HG03025 (cell line): ENCODE results near the gene EBPL.
A peak's percentile ranks its signal among the peaks of the same experiment; 100 is the strongest.
"Not testable (repeated sequence)": the region's sequence is repeated elsewhere in the genome, so short reads cannot be mapped to it uniquely, and the experiment has no call there.

Experiments
- ATAC-seq: cut with Tn5 transposase; IDR thresholded peaks from one replicate; pipeline ENCODE4 v1.9.1; 2021; ENCODE audit warnings: mild to moderate bottlenecking, moderate library complexity; ENCODE audit not compliant: unreplicated experiment, low FRiP score

EBPL gene

DNA sequence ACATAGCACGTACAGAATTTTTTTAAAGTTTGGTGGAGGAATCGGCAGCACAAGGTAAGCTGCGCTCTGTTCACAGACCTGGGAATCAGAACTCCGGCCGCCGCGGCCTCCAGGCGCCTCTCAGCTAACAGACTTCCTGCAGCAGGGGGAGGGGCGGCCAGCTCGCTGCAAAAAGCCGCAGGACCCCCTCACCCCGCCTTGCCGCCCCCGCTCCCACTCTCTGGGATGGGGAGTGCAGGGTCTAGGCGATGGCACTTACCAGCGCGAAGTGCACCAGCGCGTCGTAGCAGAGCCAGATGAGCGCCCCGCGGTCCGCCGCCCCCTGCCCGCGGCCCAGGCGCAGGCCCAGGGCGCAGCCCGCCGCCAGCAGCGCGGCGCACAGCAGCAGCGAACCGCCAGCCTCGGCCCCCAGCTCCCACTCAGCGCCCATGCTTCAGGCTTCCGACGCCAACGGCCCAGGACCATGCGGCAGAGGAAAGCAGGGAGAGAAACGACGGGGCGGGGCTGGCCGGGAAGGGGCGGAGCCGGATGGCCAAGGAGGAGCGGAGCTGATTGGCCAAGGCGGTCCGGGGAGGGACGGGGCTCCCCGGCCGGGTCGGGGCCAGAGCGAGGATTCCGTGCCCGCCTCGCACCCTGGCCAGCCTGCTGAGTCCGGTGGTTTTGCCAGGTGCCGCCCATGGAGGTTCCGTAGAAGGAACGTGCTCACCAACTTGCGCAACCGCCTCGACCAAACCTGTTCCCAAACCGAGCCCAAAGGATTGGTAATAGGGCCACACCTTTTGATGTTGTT is at the start of gene EBPL:
Gene EBPL (minus strand): TSS at position 492 of the 790 bp plus-strand sequence. CDS start 62 bp downstream, at position 430.
- ATAC-seq = peak; percentile 97

DNA sequence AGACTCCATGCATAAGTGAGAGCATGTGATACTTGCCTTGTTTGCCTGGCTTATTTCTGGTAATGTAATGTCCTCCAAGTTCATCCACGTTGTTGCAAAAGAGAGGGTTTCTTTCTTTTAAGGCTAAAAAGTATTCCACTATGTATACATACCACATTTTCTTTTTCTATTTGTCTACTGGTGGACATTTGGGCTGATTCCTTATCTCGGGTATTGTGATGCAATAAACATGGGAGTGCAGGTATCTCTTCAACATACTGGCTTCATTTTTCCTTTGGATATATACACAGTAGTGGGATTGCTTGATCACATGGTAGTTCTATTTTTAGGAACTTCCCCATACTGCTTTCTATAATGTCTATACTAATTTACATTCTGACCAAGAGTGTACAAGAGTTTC is 49.6 kb upstream of the EBPL start:
- no peak for ATAC-seq

DNA sequence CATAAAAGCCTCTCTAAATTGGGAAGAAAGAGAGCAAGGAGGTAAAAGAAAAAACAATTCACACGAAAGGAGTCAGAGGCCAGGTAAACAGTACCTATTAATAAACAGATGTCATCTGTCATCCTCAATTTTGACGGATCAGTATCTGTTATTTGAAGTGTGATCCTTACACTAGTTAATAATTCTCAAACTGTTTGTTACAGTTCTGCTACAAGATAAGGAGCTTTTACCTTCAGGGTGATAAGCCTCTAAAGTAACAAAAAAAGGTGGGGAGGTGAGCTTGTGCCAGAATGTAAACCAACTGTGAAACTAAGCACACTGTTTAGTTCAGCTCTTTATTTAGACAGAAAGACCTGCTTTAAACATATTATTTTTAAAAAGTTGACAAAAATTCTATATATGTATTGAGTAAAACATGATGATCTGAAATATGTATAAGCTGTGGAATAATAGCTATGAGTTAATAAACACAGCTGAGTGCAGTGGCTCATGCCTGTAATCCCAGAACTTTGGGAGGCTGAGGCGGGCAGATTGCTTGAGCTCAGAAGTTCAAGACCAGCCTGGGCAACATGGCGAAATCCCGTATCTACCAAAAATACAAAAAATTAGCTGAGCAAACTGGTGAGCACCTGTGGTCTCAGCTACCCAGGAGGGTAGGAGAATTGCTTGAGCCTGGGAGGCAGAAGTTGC is 48.4 kb upstream of the EBPL start:
- ATAC-seq = no peak

DNA sequence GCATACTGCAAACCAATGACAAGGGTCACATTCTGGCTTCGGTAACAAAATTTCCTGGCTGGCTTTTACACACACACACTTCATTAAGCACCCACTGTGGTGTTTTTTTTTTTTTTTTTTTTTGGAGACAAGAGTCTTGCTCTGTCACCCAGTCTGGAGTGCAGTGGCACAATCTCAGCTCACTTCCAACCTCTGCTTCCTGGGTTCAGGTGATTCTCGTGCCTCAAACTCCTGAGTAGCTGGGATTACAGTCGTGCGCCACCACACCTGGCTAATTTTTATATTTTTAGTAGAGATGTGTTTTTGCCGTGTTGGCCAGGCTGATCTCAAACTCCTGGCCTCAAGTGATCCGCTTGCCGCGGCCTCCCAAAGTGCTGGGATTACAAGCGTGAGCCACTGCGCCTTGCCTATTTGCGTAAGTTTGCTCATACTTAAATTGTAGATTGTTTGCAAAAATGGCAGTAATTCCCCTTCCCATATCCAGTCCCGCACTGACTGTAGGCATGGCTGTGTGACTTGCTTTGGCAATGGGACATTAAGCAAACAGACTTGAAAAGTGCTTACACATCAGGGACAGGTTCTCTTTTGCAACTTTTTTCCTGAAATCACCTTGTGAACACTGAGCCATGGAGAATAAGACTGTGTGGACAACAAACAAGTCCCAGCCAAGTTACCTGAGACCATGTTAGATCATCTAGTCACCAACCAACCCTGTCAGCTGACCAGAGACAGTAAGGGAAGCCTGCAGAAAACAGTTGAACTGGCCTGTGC is 42.1 kb upstream of the EBPL start:
- no peak for ATAC-seq

DNA sequence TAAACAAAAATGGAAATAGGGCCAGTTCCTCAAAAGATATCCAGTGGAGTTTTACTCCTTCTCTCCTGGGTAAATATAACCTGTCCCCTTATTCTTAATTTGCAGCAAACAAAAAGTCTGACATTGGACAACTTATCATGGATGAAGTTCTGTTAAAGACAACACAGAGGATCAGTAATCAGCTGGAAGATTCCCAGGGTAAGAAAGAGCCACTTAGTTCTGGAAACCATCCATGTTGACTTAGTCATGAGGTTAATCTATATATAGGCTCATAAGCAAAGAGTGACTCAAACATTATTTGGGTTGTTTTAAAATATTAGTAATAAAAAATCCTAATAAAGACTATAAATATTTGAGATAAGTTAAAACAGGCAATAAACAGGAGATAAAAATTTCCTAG is 40.5 kb upstream of the EBPL start:
- ATAC-seq = no peak

DNA sequence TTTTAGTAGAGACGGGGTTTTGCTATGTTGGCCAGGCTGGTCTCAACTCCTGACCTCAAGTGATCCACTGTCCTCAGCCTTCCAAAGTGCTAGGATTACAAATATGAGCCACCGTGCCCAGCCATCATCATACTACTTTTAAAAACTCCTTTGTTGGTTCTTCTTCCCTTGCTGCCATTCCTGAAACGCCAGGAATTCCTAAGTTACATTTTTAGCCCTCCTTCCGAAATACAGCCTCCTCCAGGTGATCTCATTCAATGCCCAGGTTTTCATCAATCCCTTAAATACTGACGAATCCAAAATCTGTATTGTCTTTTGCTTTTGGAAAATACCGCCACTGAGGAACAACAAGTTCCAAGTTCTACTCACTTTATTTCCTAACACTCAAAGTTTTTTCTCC is 25.3 kb upstream of the EBPL start:
- no peak for ATAC-seq

DNA sequence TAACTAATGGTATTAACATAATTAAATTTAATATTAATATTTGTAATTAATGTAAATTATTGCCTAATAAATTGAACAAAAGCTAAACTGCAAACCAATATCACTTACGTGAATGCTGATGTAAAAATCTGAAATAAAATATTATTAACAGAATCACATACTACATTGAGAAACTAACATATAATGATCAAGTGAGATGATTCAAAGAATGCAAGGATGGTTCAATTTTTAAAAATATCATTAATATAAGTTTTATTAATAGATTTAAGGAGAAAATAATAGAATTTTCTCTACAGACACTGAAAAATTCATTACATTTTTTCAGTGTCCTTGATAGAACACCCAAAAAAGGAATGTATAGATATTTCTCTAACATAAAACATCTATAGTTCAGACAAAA is 23.5 kb upstream of the EBPL start:
- no peak for ATAC-seq

DNA sequence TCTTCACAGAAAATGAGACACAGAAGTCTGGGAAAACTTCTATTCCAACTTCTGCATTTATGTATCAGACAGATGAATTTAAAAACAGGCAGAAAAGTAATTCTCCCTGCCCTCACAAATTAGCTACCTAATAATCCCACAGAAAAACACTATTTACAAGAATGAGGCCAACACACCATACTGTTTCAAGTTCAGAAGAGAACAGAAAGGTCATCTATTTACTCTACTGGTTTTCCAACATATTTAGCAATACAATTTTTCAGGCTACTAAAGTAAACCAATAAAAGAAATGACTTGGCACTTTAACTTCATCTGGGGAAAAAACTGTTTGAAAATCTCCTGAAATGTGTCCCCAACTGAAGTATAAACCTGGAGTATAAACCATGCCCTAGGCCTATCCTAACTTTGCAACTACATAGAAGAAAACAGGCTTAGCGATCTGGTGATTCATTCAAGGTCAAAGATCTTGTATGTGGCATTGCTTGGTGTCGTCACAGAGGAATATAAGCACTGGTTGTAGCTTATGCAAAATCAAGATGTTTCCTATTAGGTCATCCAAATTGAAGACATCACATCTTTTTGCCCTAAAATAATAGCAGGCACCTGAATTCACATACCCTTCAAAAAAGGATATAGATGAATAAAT is 20.1 kb upstream of the EBPL start:
- no peak for ATAC-seq

DNA sequence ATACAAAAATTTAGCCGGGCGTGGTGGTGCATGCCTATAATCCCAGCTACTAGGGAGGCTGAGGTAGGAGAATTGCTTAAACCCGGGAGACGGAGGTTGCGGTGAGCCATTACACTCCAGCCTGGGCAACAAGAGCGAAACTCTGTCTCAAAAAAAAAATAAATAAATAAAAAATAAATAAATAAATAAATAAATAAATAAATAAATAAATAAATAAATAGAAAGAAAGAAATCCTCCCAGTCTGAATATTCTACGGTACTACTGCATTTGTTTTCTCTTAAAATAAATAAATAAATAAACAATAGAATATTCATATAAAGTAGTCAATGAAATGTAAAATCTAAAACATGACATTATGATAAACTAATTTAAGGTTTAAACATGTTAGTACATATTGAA is 13.0 kb upstream of the EBPL start:
- not testable (repeated sequence) for ATAC-seq

DNA sequence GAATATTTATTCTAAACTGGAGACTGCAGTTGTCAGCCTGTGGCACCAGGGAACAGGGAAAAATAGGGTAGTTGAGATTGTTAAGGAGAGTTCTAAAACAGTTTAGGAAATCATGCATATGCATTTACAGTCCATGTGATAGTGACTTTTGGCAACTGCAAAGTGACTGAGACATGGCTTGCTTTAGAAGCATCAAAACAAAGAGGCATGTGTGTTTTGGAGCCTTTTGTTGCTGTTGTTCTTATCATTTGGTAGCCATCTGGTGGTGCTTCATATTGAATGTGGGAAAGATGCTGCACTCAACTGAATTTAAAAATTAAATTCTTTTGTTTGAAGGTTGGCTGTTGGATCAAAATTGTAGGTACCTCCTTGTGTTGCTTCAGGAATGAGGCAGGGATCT is 10.2 kb upstream of the EBPL start:
- no peak for ATAC-seq

DNA sequence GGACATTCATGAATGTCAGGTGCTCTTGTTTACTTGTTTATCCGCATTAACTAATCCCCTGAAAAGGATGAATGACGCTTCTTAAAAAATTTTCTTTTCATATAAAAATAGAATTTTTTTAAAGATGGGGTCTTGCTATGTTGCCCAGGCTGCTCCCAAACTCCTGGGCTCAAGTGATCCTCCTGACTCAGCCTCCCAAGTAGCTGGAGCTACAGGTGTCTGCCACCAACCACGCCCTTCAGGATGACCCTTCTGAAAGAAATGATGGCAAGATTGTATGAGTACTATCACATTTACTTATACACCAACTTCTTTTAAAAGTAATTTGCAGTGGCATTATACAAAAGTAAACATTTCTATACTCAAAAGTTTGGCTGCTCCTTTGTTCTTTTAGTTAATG is 6.2 kb upstream of the EBPL start:
- no peak for ATAC-seq

DNA sequence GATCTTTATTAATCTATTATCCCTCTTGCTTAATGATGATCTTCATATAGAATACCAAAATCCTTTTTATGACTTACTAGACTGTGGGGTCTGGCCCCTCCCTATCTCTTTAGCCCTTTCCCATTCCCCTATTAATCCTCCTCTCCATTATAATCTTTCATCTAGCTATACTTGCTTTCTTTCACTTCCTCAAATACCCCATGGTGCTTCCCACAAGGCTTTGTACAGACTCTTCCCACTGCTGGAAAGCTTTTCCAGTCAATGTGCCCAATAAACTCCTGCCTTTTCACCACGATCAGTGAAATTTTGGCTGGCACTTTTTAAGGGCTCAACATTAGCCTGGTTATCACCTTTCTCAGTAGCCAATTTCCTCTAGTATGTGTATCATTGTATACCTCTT is 3.2 kb upstream of the EBPL start:
- ATAC-seq = no peak

DNA sequence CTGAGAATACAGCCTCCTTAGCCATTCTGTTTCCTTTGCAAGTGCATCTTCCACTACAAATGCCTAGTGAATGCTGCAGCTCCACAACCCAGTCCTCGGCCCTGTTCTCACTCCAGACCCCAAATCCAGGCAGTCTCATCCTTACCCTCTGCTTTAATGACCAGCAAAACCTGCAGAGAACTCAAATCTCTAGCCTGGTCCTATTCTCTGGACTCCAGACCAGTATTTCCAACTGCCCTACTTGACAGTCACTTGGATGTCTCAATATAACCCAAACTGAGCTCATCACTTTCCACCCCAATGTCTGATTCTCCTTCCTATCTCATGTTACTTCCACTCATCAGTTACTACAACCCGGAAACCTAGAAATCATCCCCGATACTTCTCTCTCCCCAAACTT is 2.6 kb upstream of the EBPL start:
- no peak for ATAC-seq

DNA sequence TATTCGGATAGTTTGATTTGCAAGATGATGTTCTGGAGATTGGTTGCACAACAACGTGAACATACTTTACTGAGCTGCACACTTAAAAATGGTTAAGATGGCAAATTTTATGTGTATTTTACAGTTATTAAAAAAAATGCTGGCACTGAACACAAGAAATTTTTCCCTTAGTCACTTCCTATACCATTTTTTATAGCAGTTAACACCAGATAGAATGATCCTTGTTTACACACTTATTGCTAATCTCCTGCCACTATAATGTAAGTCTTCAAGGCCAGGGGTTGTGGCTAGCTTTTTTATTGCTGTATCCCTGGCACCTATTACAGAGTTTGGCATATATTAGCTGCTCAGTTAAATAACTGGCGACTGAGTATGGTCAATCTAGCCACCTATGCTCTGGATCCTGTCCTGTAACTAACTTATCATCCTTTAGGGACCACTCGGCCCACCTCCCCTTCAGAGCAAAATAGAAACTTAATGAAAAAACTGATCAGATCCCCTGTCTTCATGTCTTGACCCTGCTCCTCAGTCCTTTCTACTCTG is 2.0 kb upstream of the EBPL start:
- no peak for ATAC-seq

DNA sequence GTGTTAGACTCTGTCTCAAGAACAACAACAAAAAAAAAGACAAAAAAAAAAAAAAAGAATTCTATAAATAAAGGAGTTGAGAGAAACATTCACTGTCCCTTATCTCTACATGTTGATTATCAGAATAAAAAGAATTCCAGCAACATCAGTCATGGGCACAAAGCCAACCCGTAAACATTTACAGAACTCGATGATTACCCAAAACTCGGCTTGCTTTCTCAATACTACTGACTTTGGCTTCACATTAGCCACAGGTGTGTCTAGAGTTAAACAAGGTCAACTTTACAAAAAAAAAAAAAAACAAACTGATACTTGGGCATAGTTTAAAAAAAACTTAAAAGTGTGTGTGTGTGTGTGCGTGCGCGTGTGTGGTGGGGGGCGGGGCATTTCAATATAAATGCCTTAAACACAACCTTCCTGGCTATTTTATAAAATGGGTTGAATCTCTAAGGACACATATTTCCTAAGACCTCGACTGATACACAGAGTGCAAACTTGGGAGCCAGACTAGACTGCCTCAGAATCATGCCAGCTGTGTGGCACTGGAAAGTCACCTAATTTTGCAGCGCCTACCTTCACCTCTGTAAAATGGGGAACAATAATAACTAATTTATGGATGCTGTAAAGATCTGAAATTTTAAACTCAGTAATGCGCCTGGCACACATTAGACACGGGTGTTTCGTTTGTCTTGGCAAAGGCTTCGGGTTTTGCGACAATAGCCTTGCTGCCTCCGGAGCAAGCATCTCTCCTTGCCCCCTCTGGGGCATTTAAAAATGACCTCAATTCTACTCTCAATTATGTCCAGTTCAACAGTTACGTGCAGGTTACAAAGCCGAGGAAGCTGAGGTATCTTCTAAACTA is 922 bp downstream of the EBPL start:
- peak; percentile 15 for ATAC-seq

DNA sequence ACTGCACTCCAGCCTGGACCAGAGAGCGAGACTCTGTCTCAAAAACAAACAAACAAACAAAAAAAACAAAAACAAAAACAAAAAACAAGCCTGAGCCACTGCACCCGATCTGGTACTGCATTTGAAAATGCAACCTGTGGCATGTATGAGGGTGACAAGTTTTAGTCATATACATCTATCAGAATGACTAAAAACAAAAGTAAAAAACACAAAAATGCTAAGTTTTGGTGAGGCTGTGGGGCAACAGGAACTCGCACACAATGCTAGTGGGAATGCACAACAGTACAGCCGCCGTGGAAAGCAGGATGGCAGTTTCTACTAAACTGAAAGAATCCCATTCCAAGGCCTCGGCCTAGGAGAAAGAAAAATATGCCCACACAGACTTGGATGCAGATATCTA is 7.8 kb downstream of the EBPL start:
- no peak for ATAC-seq

DNA sequence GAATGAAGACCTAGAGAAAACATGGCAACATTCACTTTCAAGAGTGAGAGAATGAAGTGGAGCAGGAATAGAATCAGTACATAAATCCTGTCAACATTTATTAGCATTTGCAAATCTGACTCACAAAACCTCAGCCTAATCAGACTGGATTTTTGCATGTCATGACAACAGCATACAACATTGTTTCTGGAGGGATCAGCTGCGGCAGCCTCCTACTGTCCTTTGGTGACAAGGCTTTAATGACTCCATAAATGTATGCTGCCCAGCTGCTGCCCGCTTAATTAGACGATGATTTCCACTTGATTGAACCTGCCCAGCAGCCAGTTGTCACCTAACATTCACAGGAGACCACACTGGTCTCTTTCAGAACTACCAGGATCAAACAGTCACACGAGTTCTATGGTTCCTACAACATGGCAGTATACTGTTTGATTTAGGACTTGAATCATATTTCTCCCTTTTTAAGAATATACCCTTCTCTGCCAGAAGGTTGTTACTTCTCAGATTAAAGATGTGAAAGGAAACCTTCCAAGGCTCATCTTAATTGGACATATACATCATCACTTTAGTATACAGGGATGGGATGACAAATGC is 9.3 kb downstream of the EBPL start:
- no peak for ATAC-seq

DNA sequence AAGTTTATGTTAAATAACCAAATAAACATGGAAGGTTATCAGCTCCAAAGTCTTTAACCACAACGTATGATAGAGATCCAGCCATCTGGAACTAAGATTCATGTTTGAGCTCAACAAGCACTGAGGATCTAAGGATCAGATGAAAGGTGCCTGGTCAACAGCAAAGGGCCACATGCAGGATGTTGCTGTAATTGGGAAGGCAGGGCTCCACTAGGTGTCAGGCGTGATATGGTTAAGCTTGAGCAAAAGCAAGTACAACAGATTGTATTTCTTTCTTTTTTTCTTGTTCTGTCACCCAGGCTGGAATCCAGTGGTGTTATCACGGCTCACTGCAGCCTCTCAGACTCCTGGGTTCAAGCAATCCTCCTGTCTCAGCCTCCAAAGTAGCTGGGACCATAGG is 12.0 kb downstream of the EBPL start:
- no peak for ATAC-seq

DNA sequence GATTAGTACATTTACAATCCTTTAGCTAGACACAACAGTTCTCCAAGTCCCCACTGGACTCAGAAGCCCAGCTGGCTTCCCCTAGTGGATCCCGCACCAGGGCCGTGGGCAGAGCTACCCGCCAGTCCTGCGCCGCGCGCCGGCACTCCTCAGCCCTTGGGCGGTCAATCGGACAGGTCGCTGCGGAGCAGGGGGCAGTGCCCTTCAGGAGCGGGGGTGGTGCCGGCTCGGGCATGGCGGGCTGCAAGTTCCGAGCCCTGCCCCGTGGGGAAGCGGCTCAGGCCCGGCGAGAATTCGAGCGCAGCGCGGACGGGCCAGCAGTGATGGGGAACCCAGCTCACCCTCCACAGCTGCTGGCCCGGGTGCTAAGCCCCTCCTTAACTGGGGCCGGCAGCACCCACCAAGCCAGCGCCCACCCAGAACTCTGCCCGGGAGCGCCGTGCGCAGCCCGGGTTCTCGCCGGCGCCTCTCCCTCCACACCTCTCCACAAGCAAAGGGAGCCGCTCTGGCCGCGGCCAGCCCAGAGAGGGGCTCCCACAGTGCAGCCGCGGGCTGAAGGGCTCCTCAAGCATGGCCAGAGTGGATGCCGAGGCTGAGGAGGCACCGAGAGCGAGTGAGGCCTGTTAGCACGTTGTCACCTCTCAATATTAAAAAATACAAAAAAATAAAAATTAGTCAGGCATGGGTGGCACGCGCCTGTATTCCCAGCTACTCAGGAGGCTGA is 12.9 kb downstream of the EBPL start:
- ATAC-seq = no peak
